K562 (cell line): ENCODE data around the gene CD68. TPM values are rescaled to one million over a fixed set of nuclear protein-coding genes. Genes with fewer than 3 reads are reported as not detected.
A peak's percentile ranks its signal among the peaks of the same experiment; 100 is the strongest.

Experiments used
- BRCA1 ChIP-seq, 2 experiments: fragments of 450-650 bp in 1 of 2; sonication (generic) in 1 of 2; formaldehyde crosslinking in 1 of 2; IDR thresholded peaks; 2 replicates each; pipeline versions ENCODE4 v1.5.0 to v1.6.1; 2017 to 2020; ENCODE audit warnings: mild to moderate bottlenecking in 1 of 2, missing genetic modification reagents in 1 of 2
- CBX5 ChIP-seq: IDR thresholded peaks from 2 replicates; pipeline ENCODE4 v1.6.1; 2014; ENCODE audit warnings: low read depth, borderline replicate concordance
- CCAR2 ChIP-seq: fragments of 200-400 bp; formaldehyde crosslinking; IDR thresholded peaks from 2 replicates; pipeline ENCODE4 v1.6.1; 2017; ENCODE audit warnings: mild to moderate bottlenecking, low read depth, low read length
- CTCF ChIP-seq, 3 experiments: IDR thresholded peaks in 2 of 3; conservative IDR thresholded peaks in 1 of 3; 2 replicates each; pipeline ENCODE4 v1.5.1; 2011 to 2012; ENCODE audit warnings: low read length in 3 of 3, mild to moderate bottlenecking in 3 of 3, control low read depth in 2 of 3, improper control_type of control experiment in 1 of 3, inconsistent platforms in 1 of 3, low read depth in 1 of 3, mixed read lengths in 1 of 3, moderate library complexity in 1 of 3; ENCODE audit not compliant: insufficient read depth in 2 of 3
- ILK ChIP-seq: fragments of 450-650 bp; IDR thresholded peaks from 2 replicates; pipeline ENCODE4 v1.6.1; 2016; ENCODE audit warnings: missing genetic modification characterization, low read depth, mild to moderate bottlenecking, missing compliant biosample characterization, moderate library complexity, borderline replicate concordance
- MGA ChIP-seq: fragments of 450-650 bp; IDR thresholded peaks from 2 replicates; pipeline ENCODE4 v1.6.1; 2016; ENCODE audit warnings: mild to moderate bottlenecking, moderate library complexity
- SMARCA5 ChIP-seq: fragments of 450-650 bp; IDR thresholded peaks from 2 replicates; pipeline ENCODE4 v1.6.1; 2016
- TAF15 ChIP-seq: fragments of 200-400 bp; formaldehyde crosslinking; IDR thresholded peaks from 2 replicates; pipeline ENCODE4 v1.6.1; 2017; ENCODE audit warnings: mild to moderate bottlenecking, low read depth, low read length, moderate library complexity
- ZFX ChIP-seq: sonication (generic); formaldehyde crosslinking; IDR thresholded peaks from 2 replicates; pipeline ENCODE4 v1.8.0; 2022; ENCODE audit warnings: mild to moderate bottlenecking, missing genetic modification reagents, moderate library complexity
- ZNF212 ChIP-seq: fragments of 450-650 bp; formaldehyde crosslinking; IDR thresholded peaks from 2 replicates; pipeline ENCODE4 v1.4.0; 2020; ENCODE audit warnings: mild to moderate bottlenecking
- ZNF639 ChIP-seq, 2 experiments: fragments of 200-800 bp in 1 of 2; sonication (Bioruptor generic) in 1 of 2; sonication (generic) in 1 of 2; formaldehyde crosslinking in 1 of 2; IDR thresholded peaks in 1 of 2; conservative IDR thresholded peaks in 1 of 2; 2 replicates each; pipeline versions ENCODE4 v1.5.0 to v1.6.1; 2016 to 2020; ENCODE audit warnings: missing compliant biosample characterization in 1 of 2, missing genetic modification characterization in 1 of 2, missing genetic modification reagents in 1 of 2
- polyA plus RNA-seq, 8 experiments: library from polyadenylated mRNA; depleted of rRNA in 4 of 8; stranded (reverse) in 5 of 8; unstranded in 3 of 8; fragments of >200 nt; fragmentation: Nextera tagmentation in 2 of 8; fragmentation: Illumina TruSeq in 1 of 8; extraction: Ambion mirVana in 2 of 8; extraction: Trizol in 1 of 8; gene quantifications; 2 replicates each; pipeline versions ENCODE4 v1.2.1 to v1.2.3, GENCODE V29; 2011 to 2014; ENCODE audit warnings: inconsistent platforms in 1 of 8, missing spikeins in 1 of 8
- total RNA-seq, 7 experiments: library from RNA; depleted of rRNA in 6 of 7; stranded (reverse); fragments of >200 nt in 6 of 7; fragmentation: Illumina TruSeq in 2 of 7; extraction: Trizol in 2 of 7; gene quantifications; 2 replicates each; pipeline versions ENCODE4 v1.2.1 to v1.2.3, GENCODE V29; 2011 to 2021; ENCODE audit warnings: low replicate concordance in 1 of 7

The CD68 gene
- total and polyA plus RNA-seq, 9 of the 15 experiments (the other 6 are each of a cell fraction or from before 2014, with no cell fraction given), result 28.2 to 89.8 (median 37.7) TPM

- TF ChIP-seq MGA, result no peak
- peak; percentile 75 to 98 (median 98) for TF ChIP-seq CTCF (IDR thresholded peaks at IDR 0.05 in 2 of 3, conservative IDR thresholded peaks at IDR 0.05 in 1 of 3; ENCODE audit: insufficient read depth in 2 of 3, low read depth in 1 of 3, low read length in 3 of 3)
- TF ChIP-seq SMARCA5, result no peak
- no peak for TF ChIP-seq CCAR2
- TF ChIP-seq ZNF212 (CRISPR knock-in tag), result no peak
- TF ChIP-seq ILK (tag), result no peak
- TF ChIP-seq TAF15, result no peak
- TF ChIP-seq CBX5, result no peak
- peak; percentile 66 for TF ChIP-seq ZFX (CRISPR knock-in tag)
- peak in 1 of 2 experiments; percentile 58; a peak in 2 of 4 replicates for TF ChIP-seq ZNF639 (CRISPR knock-in tag; conservative IDR thresholded peaks at IDR 0.05 in 1 of 2, IDR thresholded peaks at IDR 0.05 in 1 of 2)
- no peak for TF ChIP-seq BRCA1 (IDR thresholded peaks at IDR 0.05)
- TF ChIP-seq BRCA1 (CRISPR knock-in tag; IDR thresholded peaks at IDR 0.05), result no peak
Observed at GRCh38 chr17:7614425-7615264, 35.2 kb downstream of the CD68 start, which contains the start of gene FXR2 (continued).
